HepG2 (cell line): ENCODE data around the gene NOCT. TPM values are rescaled to one million over a fixed set of nuclear protein-coding genes. Genes with fewer than 3 reads are reported as not detected.

Experiments
- ATAC-seq: fragments of 200-7000 bp; cut with Tn5 transposase; 3 replicates; pipeline ENCODE4 v1.9.1; 2020; ENCODE audit warnings: mild to moderate bottlenecking, moderate library complexity
- BruUV-seq: library from RNA; stranded (reverse); fragments of 400-500 nt; replicated peaks from 2 replicates; lab custom pipeline; 2021; lab: Mats Ljungman, UMichigan
- CTCF ChIA-PET: fragments of 300-600 bp; formaldehyde crosslinking; extraction: SDS; loops from one replicate; lab custom pipeline; 2021; ENCODE audit warnings: low total read pairs, inconsistent platforms, low intra/inter-chr PET ratio; lab: Yijun Ruan, JAX
- POLR2A ChIA-PET: fragments of 350-600 bp; sonication (Branson Sonifier 250); formaldehyde crosslinking; loops from one replicate; lab custom pipeline; 2020; ENCODE audit warnings: antibody characterized with exemption, inconsistent platforms; lab: Yijun Ruan, JAX
- DNase-seq: peaks from one replicate; pipeline ENCODE4 v3.0.0-alpha.2; 2015; ENCODE audit warnings: low spot score
- FAIRE-seq: peaks from 3 replicates; lab custom pipeline; 2011; peaks lifted over from hg19 to GRCh38; lab: Jason Lieb, UNC
- H2AFZ ChIP-seq: one replicate; pipeline ENCODE4 v1.6.1; 2011; ENCODE audit warnings: low read length, inconsistent platforms
- H3K27ac ChIP-seq: fragments of 300-600 bp; 3 replicates; pipeline ENCODE4 v1.8.0; 2011; ENCODE audit warnings: mixed run types, mild to moderate bottlenecking, mixed read lengths, low read length, inconsistent platforms; ENCODE audit not compliant: insufficient read depth; ENCODE audit errors: extremely low read length
- H3K27me3 ChIP-seq, 2 experiments: fragments of 200-600 bp in 1 of 2; 2 replicates in 1 of 2; 3 replicates in 1 of 2; pipeline versions ENCODE4 v1.6.0 to v1.8.0; 2011; ENCODE audit warnings: low read length in 2 of 2, mild to moderate bottlenecking in 2 of 2, moderate library complexity in 2 of 2, inconsistent platforms in 1 of 2; ENCODE audit not compliant: insufficient read depth in 2 of 2, control insufficient read depth in 1 of 2
- H3K36me3 ChIP-seq, 2 experiments: fragments of 200-600 bp in 1 of 2; replicated peaks in 1 of 2; 2 replicates in 1 of 2; 3 replicates in 1 of 2; pipeline versions ENCODE4 v1.5.1 to v1.8.0; 2011; ENCODE audit warnings: low read length in 2 of 2, inconsistent platforms in 1 of 2; ENCODE audit not compliant: insufficient read depth in 2 of 2, control insufficient read depth in 1 of 2
- H3K4me1 ChIP-seq: 2 replicates; pipeline ENCODE4 v1.5.1; 2012; ENCODE audit warnings: low read length, inconsistent platforms; ENCODE audit not compliant: insufficient read depth
- H3K4me2 ChIP-seq: 2 replicates; pipeline ENCODE4 v1.6.0; 2011; ENCODE audit warnings: low read depth, low read length, inconsistent platforms
- H3K4me3 ChIP-seq, 3 experiments: fragments of 200-600 bp in 1 of 3; sonication (generic), shearing (Covaris generic) in 1 of 3; replicated peaks in 1 of 3; 2 replicates each; pipeline ENCODE4 v1.5.1; 2011 to 2016; ENCODE audit warnings: low read length in 3 of 3, inconsistent platforms in 2 of 3, low read depth in 2 of 3, mild to moderate bottlenecking in 2 of 3, control low read depth in 1 of 3, mixed read lengths in 1 of 3; ENCODE audit not compliant: insufficient read depth in 1 of 3
- H3K79me2 ChIP-seq: one replicate; pipeline ENCODE4 v1.6.1; 2011; ENCODE audit warnings: low read length, inconsistent platforms; ENCODE audit not compliant: insufficient read depth
- H3K9ac ChIP-seq: 2 replicates; pipeline ENCODE4 v1.6.0; 2011; ENCODE audit warnings: mild to moderate bottlenecking, low read depth, low read length, inconsistent platforms; ENCODE audit not compliant: insufficient read depth
- H3K9me3 ChIP-seq: 2 replicates; pipeline ENCODE4 v1.5.1; 2012; ENCODE audit warnings: mild to moderate bottlenecking, low read length
- H4K20me1 ChIP-seq: 2 replicates; pipeline ENCODE4 v1.6.0; 2011; ENCODE audit warnings: inconsistent platforms, mild to moderate bottlenecking, low read length, moderate library complexity; ENCODE audit not compliant: insufficient read depth
- DR1 ChIP-seq: sonication (generic); formaldehyde crosslinking; IDR thresholded peaks from 2 replicates; pipeline ENCODE4 v1.8.0; 2021; ENCODE audit warnings: mild to moderate bottlenecking, missing genetic modification reagents, inconsistent platforms
- RARA ChIP-seq: IDR thresholded peaks from 2 replicates; pipeline ENCODE4 v1.6.1; 2016; ENCODE audit warnings: missing genetic modification reagents, missing compliant biosample characterization
- RXRA ChIP-seq: sonication (generic); formaldehyde crosslinking; IDR thresholded peaks from 2 replicates; pipeline ENCODE4 v1.5.1; 2020; ENCODE audit warnings: missing genetic modification reagents
- SIN3B ChIP-seq: fragments of 150-350 bp; IDR thresholded peaks from 2 replicates; pipeline ENCODE4 v1.6.1; 2014; ENCODE audit warnings: low read length
- SMC3 ChIP-seq: IDR thresholded peaks from 2 replicates; pipeline ENCODE4 v1.6.1; 2011; ENCODE audit warnings: low read length, improper control_type of control experiment
- TARDBP ChIP-seq: sonication (generic); formaldehyde crosslinking; IDR thresholded peaks from 2 replicates; pipeline ENCODE4 v1.8.0; 2022; ENCODE audit warnings: mild to moderate bottlenecking, missing genetic modification reagents
- ZBTB20 ChIP-seq: sonication (generic); formaldehyde crosslinking; IDR thresholded peaks from 2 replicates; pipeline ENCODE4 v1.8.1; 2023; ENCODE audit warnings: missing genetic modification reagents, low read depth, mild to moderate bottlenecking, borderline replicate concordance
- ZNF180 ChIP-seq: sonication (generic); formaldehyde crosslinking; IDR thresholded peaks from 2 replicates; pipeline ENCODE4 v1.4.0; 2020; ENCODE audit warnings: low read depth, missing genetic modification reagents, borderline replicate concordance
- ZNF841 ChIP-seq: sonication (generic); formaldehyde crosslinking; IDR thresholded peaks from 2 replicates; pipeline ENCODE4 v1.8.1; 2023; ENCODE audit warnings: missing genetic modification reagents, borderline replicate concordance
- ZSCAN21 ChIP-seq: sonication (generic); formaldehyde crosslinking; IDR thresholded peaks from 2 replicates; pipeline ENCODE4 v1.8.0; 2022; ENCODE audit warnings: mild to moderate bottlenecking, missing genetic modification reagents, moderate library complexity, borderline replicate concordance
- WGBS: methylation state at CpG from one replicate; pipeline ENCODE4 v1.1.6; 2017; ENCODE audit warnings: low lambda C conversion rate; 5-methylcytosine and 5-hydroxymethylcytosine counted together
- in situ Hi-C: cut with HindIII; loops from 2 replicates; pipeline ENCODE4 v1.10.0; 2017; ENCODE audit warnings: low pct_unique_long_range_greater_than_20kb; ENCODE audit not compliant: extremely low pct_ligation_motif_present
- intact Hi-C: fragments of 100-400 bp; cut with micrococcal nuclease; formaldehyde crosslinking; loops from one replicate; pipeline ENCODE4 v1.10.0; 2022; ENCODE audit not compliant: unreplicated experiment
- polyA plus RNA-seq, 8 experiments: library from polyadenylated mRNA; depleted of rRNA in 3 of 8; stranded (reverse) in 7 of 8; unstranded in 1 of 8; fragments of >200 nt; fragmentation: Illumina TruSeq in 4 of 8; extraction: Trizol in 4 of 8; gene quantifications; 2 replicates each; pipeline versions ENCODE4 v1.2.1 to v1.2.3, GENCODE V29; 2011 to 2016; ENCODE audit warnings: low read depth in 4 of 8, missing spikeins in 1 of 8, mixed read lengths in 1 of 8; ENCODE audit not compliant: insufficient read depth in 1 of 8
- total RNA-seq, 5 experiments: library from RNA; depleted of rRNA; stranded (reverse); fragments of >200 nt; fragmentation: Illumina TruSeq; extraction: Trizol; gene quantifications; 2 replicates each; pipeline ENCODE4 v1.2.3, GENCODE V29; 2016; ENCODE audit warnings: low read depth in 1 of 5
- TF ChIP-seq, protein P1 (sequence below): sonication (generic); formaldehyde crosslinking; IDR thresholded peaks from 2 replicates; pipeline ENCODE4 v1.4.0; 2020; ENCODE audit warnings: missing genetic modification reagents
- TF ChIP-seq, protein P2 (sequence below): sonication (generic); formaldehyde crosslinking; IDR thresholded peaks from 2 replicates; pipeline ENCODE4 v1.5.0; 2020; ENCODE audit warnings: missing genetic modification reagents, mild to moderate bottlenecking, borderline replicate concordance
- TF ChIP-seq, protein P3 (sequence below): sonication (generic); formaldehyde crosslinking; IDR thresholded peaks from 2 replicates; pipeline ENCODE4 v1.4.0; 2020; ENCODE audit warnings: mild to moderate bottlenecking, missing genetic modification reagents
- TF ChIP-seq, protein P4 (sequence below): sonication (generic); formaldehyde crosslinking; IDR thresholded peaks from 2 replicates; pipeline ENCODE4 v1.4.0; 2020; ENCODE audit warnings: missing genetic modification reagents
- TF ChIP-seq, protein P5 (sequence below): sonication (generic); formaldehyde crosslinking; conservative IDR thresholded peaks from 2 replicates; pipeline ENCODE4 v1.4.0; 2020; ENCODE audit warnings: missing genetic modification reagents

Gene NOCT
- total and polyA plus RNA-seq, 2 of the 13 experiments (the other 11 are each of a cell fraction or from before 2014, with no cell fraction given), result 3.6 to 13.1 TPM

DNA sequence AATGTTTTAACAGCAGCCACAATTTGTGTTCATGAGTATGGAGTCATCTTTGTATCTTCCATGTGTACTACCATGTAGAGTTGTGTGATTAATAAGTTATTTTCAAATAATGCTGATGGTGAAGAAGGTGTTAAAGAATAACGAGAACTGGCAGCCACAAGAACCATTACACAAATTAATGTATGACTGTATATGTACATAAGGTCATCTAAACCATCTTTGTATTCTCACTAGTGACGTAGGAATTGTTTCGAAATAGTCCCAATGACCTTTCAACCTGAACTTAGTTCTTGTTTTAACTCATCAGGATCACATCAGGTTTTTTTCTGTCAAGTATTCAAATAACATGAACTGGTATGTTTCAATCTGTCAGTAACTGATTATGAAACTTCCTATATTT, 48.3 kb upstream of the NOCT start (continued):
- TF ChIP-seq ZSCAN21 (CRISPR knock-in tag) (no peak), ZNF180 (no peak), TARDBP (peak; percentile 41; the same call in 1 of the 2 replicates), SIN3B (no peak), DR1 (CRISPR knock-in tag) (no peak), RXRA (CRISPR knock-in tag) (no peak), RARA (CRISPR knock-in tag) (peak; percentile 89), ZBTB20 (peak; percentile 53; the same call in 1 of the 2 replicates), SMC3 (no peak)
- TF ChIP-seq, protein P1, sequence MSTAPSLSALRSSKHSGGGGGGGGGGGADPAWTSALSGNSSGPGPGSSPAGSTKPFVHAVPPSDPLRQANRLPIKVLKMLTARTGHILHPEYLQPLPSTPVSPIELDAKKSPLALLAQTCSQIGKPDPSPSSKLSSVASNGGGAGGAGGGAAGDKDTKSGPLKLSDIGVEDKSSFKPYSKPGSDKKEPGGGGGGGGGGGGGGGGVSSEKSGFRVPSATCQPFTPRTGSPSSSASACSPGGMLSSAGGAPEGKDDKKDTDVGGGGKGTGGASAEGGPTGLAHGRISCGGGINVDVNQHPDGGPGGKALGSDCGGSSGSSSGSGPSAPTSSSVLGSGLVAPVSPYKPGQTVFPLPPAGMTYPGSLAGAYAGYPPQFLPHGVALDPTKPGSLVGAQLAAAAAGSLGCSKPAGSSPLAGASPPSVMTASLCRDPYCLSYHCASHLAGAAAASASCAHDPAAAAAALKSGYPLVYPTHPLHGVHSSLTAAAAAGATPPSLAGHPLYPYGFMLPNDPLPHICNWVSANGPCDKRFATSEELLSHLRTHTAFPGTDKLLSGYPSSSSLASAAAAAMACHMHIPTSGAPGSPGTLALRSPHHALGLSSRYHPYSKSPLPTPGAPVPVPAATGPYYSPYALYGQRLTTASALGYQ (CRISPR knock-in tag), result no peak
- TF ChIP-seq, protein P2, sequence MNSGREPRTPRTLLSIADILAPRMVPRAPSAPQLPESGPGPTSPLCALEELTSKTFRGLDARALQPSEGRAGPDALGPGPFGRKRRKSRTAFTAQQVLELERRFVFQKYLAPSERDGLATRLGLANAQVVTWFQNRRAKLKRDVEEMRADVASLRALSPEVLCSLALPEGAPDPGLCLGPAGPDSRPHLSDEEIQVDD (CRISPR knock-in tag), result no peak

DNA sequence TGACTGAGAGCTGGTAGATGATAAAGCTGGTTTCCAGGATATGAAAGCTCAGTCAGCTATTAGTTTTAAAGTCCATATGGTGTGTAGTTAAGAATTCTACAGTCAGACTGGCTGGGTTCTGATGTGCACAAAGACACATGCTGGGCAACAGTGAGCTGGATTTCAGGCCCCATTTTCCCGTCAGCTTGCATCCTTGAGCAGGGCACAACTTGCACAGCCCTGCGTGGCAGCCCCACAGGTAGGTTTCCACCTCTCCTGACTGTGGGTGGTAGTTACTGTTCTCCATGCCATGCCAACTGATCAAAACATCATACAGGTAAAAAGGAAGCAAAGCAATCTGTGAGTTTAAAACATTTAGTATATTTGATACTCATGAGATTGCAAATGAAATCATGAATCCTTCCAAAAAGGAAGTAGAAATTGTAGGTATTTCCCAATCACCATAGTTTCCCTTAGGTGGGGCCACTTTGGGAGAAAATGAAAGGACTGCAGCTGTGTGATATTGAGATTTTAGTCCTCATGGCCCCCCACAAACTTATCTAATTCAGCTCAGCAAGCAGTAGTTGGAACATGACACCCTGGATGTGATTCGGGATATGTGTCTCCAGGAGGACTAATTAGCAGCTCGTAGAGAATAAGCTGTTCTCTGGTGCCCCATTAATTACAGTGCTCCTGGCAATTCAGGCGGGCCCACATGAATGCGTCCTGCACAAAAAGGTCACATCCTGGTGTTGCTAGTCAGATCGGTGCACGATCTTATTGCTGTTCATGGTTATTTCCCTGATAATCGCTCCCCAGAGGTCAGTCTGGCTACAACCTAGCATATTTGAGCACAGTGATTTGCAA, 42.4 kb upstream of the NOCT start:
- no TSS peak for BruUV-seq
- in situ Hi-C loops, result no loop called here
- TF ChIP-seq, protein P3, sequence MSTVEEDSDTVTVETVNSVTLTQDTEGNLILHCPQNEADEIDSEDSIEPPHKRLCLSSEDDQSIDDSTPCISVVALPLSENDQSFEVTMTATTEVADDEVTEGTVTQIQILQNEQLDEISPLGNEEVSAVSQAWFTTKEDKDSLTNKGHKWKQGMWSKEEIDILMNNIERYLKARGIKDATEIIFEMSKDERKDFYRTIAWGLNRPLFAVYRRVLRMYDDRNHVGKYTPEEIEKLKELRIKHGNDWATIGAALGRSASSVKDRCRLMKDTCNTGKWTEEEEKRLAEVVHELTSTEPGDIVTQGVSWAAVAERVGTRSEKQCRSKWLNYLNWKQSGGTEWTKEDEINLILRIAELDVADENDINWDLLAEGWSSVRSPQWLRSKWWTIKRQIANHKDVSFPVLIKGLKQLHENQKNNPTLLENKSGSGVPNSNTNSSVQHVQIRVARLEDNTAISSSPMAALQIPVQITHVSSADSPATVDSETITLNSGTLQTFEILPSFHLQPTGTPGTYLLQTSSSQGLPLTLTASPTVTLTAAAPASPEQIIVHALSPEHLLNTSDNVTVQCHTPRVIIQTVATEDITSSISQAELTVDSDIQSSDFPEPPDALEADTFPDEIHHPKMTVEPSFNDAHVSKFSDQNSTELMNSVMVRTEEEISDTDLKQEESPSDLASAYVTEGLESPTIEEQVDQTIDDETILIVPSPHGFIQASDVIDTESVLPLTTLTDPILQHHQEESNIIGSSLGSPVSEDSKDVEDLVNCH (CRISPR knock-in tag), result no peak
- TF ChIP-seq ZNF841 (CRISPR knock-in tag), result no peak
- TF ChIP-seq, protein P4, sequence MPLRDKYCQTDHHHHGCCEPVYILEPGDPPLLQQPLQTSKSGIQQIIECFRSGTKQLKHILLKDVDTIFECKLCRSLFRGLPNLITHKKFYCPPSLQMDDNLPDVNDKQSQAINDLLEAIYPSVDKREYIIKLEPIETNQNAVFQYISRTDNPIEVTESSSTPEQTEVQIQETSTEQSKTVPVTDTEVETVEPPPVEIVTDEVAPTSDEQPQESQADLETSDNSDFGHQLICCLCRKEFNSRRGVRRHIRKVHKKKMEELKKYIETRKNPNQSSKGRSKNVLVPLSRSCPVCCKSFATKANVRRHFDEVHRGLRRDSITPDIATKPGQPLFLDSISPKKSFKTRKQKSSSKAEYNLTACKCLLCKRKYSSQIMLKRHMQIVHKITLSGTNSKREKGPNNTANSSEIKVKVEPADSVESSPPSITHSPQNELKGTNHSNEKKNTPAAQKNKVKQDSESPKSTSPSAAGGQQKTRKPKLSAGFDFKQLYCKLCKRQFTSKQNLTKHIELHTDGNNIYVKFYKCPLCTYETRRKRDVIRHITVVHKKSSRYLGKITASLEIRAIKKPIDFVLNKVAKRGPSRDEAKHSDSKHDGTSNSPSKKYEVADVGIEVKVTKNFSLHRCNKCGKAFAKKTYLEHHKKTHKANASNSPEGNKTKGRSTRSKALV (CRISPR knock-in tag), result no peak
- TF ChIP-seq, protein P5, sequence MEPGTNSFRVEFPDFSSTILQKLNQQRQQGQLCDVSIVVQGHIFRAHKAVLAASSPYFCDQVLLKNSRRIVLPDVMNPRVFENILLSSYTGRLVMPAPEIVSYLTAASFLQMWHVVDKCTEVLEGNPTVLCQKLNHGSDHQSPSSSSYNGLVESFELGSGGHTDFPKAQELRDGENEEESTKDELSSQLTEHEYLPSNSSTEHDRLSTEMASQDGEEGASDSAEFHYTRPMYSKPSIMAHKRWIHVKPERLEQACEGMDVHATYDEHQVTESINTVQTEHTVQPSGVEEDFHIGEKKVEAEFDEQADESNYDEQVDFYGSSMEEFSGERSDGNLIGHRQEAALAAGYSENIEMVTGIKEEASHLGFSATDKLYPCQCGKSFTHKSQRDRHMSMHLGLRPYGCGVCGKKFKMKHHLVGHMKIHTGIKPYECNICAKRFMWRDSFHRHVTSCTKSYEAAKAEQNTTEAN (CRISPR knock-in tag), result no peak

More for the DNA sequence above, 42.4 kb upstream of the NOCT start:
- H3K4me3 ChIP-seq, result no peak overlapping the region
- peak overlapping the region; percentile 13; the same call in 1 of the 2 replicates for H3K4me2 ChIP-seq
- no peaks in the 10 kb centered on the region for H3K9me3 ChIP-seq
- CTCF ChIA-PET, result no interaction called here
- H2AFZ ChIP-seq, result peak overlapping the region; percentile 24
- no peak overlapping the region for H3K9ac ChIP-seq
- 77% methylated on average over 7 of the region's 9 CpGs for WGBS
- H3K27me3 ChIP-seq, result no peaks in the 10 kb centered on the region
- DNase-seq, result no peak
- POLR2A ChIA-PET, result no interaction called here
- intact Hi-C loops, result no loop called here
- H3K27ac ChIP-seq, result no peak overlapping the region
- H4K20me1 ChIP-seq, result no peaks in the 10 kb centered on the region
- no peak for FAIRE-seq
- H3K36me3 ChIP-seq, result no peaks in the 10 kb centered on the region
- H3K4me1 ChIP-seq, result peaks cover 53% of the 10 kb centered on the region
- H3K79me2 ChIP-seq, result no peaks in the 10 kb centered on the region
- peak; percentile 20; the same call in 1 of the 3 replicates for ATAC-seq
